ENCODE results near the gene RAB6B.

Gene RAB6B

GRCh38 chr3:133833880-133834620 is 61.6 kb downstream of the RAB6B start:
- H3K4me3 ChIP-seq (ENCODE audit: low read length) = no peak overlapping the region
- TF ChIP-seq CTCF (IDR thresholded peaks at IDR 0.05; ENCODE audit: insufficient read depth, low read depth, low read length, missing control alignments) = no peak
- no peak for DNase-seq (ENCODE audit: low read depth)

- no peak for DNase-seq (ENCODE audit: low read depth)
- no peak overlapping the region for H3K4me3 ChIP-seq (ENCODE audit: low read length)
- no peak for TF ChIP-seq CTCF (IDR thresholded peaks at IDR 0.05; ENCODE audit: insufficient read depth, low read depth, low read length, missing control alignments)
Measured at GRCh38 chr3:133833267-133833666, 62.4 kb downstream of the RAB6B start.

- no peak for DNase-seq (ENCODE audit: low read depth)
- no peak overlapping the region for H3K4me3 ChIP-seq (ENCODE audit: low read length)
- no peak for TF ChIP-seq CTCF (IDR thresholded peaks at IDR 0.05; ENCODE audit: insufficient read depth, low read depth, low read length, missing control alignments)
Measured at GRCh38 chr3:133832802-133833144, 62.9 kb downstream of the RAB6B start.

- no peak overlapping the region for H3K4me3 ChIP-seq (ENCODE audit: low read length)
- peak; percentile 14 for TF ChIP-seq CTCF (IDR thresholded peaks at IDR 0.05; ENCODE audit: insufficient read depth, low read depth, low read length, missing control alignments)
- no peak for DNase-seq (ENCODE audit: low read depth)
Measured at GRCh38 chr3:133831966-133832801, 63.5 kb downstream of the RAB6B start.

- no peak overlapping the region for H3K4me3 ChIP-seq (ENCODE audit: low read length)
- TF ChIP-seq CTCF (IDR thresholded peaks at IDR 0.05; ENCODE audit: insufficient read depth, low read depth, low read length, missing control alignments) = no peak
- no peak for DNase-seq (ENCODE audit: low read depth)
Measured at GRCh38 chr3:133830071-133830470, 65.6 kb downstream of the RAB6B start.

GRCh38 chr3:133829310-133829707 is 66.4 kb downstream of the RAB6B start:
- no peak for DNase-seq (ENCODE audit: low read depth)
- no peak for TF ChIP-seq CTCF (IDR thresholded peaks at IDR 0.05; ENCODE audit: insufficient read depth, low read depth, low read length, missing control alignments)
- H3K4me3 ChIP-seq (ENCODE audit: low read length) = no peak overlapping the region
